GM19468 (cell line): ENCODE data around the gene PPM1F.

Experiments used
- ATAC-seq: cut with Tn5 transposase; IDR thresholded peaks from one replicate; pipeline ENCODE4 v1.9.1; 2021; ENCODE audit warnings: mild to moderate bottlenecking, moderate library complexity, moderate number of reproducible peaks; ENCODE audit not compliant: unreplicated experiment; ENCODE audit errors: extremely low read depth

Gene PPM1F

GRCh38 chr22:21961886-21962654, 9.4 kb upstream of the PPM1F start:
- ATAC-seq = no peak

GRCh38 chr22:21961127-21961867, 8.6 kb upstream of the PPM1F start:
- ATAC-seq = no peak

- no peak for ATAC-seq
These were observed 7.8 kb upstream of the PPM1F start for GRCh38 chr22:21960200-21961126.

GRCh38 chr22:21959274-21960074, 6.8 kb upstream of the PPM1F start:
- ATAC-seq = no peak

- no peak for ATAC-seq
These were observed 6.0 kb upstream of the PPM1F start for GRCh38 chr22:21958360-21959273.

- ATAC-seq = no peak
These were observed 650 bp downstream of the PPM1F start for GRCh38 chr22:21951931-21952465.

GRCh38 chr22:21951062-21951461, 1.6 kb downstream of the PPM1F start:
- no peak for ATAC-seq

GRCh38 chr22:21949948-21950347, 2.7 kb downstream of the PPM1F start:
- no peak for ATAC-seq

GRCh38 chr22:21949569-21949918, 3.1 kb downstream of the PPM1F start:
- ATAC-seq = no peak

GRCh38 chr22:21948824-21949568, 3.7 kb downstream of the PPM1F start:
- no peak for ATAC-seq

GRCh38 chr22:21948390-21948789, 4.3 kb downstream of the PPM1F start:
- ATAC-seq = no peak

- ATAC-seq = no peak
These were observed 5.3 kb downstream of the PPM1F start for GRCh38 chr22:21947040-21948014.

GRCh38 chr22:21946262-21946925, 6.3 kb downstream of the PPM1F start:
- ATAC-seq = no peak

- ATAC-seq = no peak
These were observed 7.0 kb downstream of the PPM1F start for GRCh38 chr22:21945453-21946261.

GRCh38 chr22:21944871-21945270, 7.8 kb downstream of the PPM1F start:
- no peak for ATAC-seq
